H7 (cell line): ENCODE measurements around the gene VCAN. TPM values are rescaled to one million over a fixed set of nuclear protein-coding genes. Genes with fewer than 3 reads are reported as not detected.

Experiments
- total RNA-seq: library from RNA; depleted of rRNA; stranded (reverse); fragments of >200 nt; shearing (Covaris generic); gene quantifications from 2 replicates; pipeline ENCODE4 v1.2.3, GENCODE V29; 2014; rRNA removed

VCAN gene
- total RNA-seq, 1 experiment from 2014 or later, result 85.8 TPM

Other genes with a start within 250 kb of the VCAN start
- 2.7 and 3.3 TPM in 2 replicates for gene HAPLN1, start 249.1 kb downstream of the VCAN start, total RNA-seq